GM21619 (cell line): Measurements from ENCODE around the gene MAPK1.
A peak's percentile ranks its signal among the peaks of the same experiment; 100 is the strongest.
"Not testable (repeated sequence)": the region's sequence is repeated elsewhere in the genome, so short reads cannot be mapped to it uniquely, and the experiment has no call there.

ENCODE experiments used
- ATAC-seq: cut with Tn5 transposase; IDR thresholded peaks from one replicate; pipeline ENCODE4 v1.9.1; 2021; ENCODE audit not compliant: unreplicated experiment

MAPK1 gene

DNA sequence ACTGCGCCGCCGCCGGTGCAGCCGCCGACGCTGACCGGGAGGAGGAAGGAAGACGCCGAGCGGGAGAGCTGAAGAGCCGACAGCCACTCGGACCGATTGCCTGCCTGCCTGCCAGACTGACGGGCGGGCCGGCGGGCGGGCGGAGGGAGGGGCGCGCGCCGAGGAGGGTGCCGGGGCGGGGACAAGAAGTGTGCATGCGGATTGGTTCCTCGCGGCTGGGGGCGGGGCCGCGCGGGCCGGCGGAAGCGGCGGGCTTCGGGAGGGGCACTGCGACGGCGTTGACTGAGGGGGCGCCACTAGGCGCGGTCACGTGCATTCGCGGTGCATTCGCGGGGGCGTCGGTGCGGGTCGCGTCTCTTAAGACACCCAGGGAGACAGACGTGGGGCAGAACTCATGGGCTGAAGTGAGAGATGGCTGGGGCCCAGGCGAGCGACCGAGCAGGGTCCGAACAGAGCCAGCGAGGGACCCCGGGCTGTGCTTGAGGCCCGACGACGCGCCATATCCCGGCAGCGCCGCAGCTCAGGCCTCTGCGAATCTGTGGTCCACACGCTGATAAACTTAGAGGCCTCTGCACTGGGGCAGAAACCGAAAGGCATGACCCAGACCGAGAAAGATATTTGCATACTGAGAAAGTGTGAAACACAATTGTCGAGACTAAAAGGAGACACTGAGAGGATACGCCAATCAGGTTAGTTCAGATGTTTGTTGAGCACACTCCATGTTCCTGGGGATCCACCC, at the start of gene MAPK1:
TSS of gene MAPK1 (minus strand) at position 118 of the 739 bp plus-strand sequence. CDS start 205 bp downstream, outside the sequence.
- peak; percentile 79 for ATAC-seq

DNA sequence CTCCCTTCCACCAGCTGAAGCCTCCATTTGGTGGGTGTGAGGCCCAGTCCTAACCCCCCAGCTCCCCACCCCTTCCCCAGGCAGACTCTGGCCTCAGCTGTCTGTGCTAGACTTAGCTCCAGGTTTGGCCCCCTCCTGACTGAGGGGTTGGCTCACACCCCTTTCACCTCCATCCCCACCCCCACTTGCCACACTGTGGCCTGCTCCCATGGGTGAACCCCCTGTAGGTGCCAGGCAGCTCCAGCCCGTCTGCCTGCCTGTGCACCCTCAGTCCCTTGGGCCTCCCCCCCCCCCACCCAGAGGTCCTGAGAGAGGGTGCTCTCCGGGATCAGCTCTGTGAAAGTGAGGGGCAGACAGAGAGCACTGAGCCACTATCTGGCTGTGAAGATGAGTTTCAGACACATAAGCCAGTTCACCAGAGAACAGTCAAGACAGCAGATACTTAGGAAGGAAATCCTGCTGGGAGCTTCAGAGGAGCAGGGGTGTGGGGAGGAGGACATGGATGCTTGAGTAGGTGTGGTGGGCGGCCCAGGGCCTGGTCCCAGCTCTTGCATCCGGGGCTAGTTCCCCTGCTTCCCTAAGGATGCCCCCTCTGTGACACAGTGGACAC, 49.0 kb upstream of the MAPK1 start:
- ATAC-seq: no peak

DNA sequence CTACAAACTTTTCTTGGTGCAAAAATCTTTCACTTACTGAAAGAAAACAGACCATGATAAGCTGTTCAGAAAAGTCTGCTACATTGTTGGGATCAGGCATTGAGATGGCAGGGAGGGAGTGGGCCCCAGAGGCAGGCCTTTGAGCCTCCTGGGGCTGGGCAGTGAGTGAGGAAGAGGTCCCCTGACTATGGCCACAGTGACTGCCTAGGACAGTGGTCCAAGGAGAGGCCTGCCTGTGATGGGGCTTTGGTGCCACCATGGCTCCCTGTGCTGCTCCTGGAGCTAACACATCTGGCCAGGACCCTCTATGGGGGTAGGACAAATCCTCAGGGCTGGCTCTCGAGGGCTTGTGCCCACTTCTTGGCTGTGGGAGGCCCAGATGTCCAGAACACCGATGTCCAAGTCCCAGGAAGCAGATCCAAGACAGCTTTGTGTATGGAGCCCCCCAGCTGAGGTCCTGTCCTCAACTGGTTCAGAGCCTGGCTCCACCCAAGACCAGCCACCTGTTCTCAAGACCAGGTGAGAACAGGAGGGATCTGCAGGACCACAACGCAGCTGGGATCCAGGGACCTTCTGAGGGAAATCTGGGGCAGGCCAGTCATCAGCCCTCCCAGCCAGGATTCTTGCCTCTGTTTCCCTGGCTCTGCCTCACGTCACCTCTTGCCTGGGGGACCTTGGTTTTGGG, 48.3 kb upstream of the MAPK1 start:
- ATAC-seq: no peak

DNA sequence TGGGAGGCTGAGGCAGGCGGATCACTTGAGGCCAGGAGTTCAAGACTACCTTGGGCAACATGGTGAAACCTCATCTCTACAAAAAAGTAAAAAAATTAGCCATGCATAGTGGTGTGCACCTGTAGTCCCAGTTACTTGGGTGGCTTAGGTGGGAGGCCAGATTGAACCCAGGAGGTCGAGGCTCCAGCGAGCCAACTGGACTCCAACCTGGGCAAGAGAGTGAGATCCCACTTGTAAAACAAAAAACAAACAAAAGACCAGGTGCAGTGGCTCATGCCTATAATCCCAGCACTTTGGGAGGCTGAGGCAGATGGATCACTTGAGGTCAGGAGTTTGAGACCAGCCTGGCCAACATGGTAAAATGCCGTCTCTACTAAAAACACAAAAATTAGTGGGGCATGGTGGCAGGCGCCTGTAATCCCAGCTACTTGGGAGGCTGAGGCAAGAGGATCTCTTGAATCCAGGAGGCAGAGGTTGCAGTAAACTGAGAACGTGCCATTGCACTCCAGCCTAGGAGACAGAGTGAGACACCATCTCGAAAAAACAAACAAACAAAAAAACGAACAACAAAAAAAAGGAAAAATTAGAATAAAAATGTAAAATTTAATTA, 46.7 kb upstream of the MAPK1 start:
- ATAC-seq: not testable (repeated sequence)

DNA sequence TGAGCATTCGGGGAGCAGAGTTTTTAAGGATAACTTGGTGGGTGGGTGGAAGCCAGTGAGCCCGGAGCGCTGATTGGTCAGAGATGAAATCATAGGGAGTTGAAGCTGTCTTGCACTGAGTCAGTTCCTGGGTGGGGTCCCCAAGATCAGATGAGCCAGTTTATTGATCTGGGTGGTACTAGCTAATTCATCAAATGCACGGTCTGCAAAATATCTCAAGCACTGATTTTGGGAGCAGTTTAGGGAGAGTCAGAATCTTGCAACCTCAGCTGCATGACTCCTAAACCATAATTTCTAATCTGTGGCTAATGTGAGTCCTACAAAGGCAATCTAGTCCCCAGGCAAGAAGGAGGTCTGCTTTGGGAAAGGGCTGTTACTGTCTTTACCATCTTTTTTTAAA, 42.9 kb upstream of the MAPK1 start:
- ATAC-seq: not testable (repeated sequence)

DNA sequence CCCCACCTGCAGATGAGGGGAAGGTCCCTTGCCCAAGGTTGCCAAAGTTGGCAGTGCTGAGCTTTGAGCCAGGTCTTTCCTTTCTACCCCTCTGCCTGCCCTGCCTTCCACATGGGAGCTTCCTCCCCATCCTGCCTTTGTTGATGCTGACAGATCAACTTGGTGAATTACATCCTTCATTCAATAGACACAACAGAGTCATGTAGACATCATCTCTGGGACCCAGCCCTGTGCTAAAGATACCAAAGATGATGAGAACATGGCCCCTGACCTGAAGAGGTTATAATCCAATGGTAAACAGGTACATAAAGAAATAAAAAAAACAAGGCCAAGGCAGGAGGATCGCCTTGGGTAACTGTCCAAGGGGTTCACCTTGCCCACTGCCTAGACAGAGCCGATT, 42.4 kb upstream of the MAPK1 start:
- ATAC-seq: no peak

DNA sequence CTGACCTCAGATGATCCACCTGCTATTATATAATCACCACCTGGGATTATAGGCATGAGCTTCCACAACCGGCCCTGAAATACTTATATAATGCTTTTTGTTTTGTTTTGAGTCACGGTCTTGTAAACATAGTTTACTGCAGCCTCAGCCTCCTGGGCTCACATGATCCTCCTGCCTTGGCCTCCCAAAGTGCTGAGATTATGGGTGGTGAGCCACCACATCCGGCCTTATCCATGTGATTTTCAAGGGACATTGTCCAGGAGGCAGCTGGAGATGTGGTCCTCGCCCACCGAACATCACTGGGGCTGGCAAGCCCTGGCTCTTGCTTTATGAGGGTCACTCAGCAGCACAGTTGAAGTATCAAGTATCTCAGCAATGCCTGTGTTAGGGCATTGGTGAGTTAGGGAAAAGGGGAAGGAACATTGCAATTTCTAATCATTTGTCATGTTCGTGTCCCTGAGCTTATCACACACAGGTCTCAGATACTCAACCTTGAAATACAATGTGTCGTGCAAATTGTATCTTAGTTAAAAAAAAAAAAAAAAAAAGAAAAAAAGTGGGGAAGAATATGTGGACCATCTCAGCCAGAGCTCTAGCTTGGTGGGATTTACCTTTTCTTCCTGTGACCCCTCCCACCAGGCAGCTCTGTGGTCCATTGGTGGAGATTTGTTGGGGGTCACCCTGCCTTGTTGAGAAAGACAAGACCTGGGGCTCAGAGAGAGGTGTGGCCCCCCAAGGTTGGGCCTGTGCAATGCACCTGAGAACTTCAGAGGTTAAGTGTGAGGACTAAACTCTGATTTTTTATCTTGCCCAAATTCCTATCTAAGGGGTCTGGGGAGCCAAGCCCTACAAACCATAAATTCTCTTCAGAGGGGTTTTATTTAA, 40.4 kb upstream of the MAPK1 start:
- no peak for ATAC-seq

DNA sequence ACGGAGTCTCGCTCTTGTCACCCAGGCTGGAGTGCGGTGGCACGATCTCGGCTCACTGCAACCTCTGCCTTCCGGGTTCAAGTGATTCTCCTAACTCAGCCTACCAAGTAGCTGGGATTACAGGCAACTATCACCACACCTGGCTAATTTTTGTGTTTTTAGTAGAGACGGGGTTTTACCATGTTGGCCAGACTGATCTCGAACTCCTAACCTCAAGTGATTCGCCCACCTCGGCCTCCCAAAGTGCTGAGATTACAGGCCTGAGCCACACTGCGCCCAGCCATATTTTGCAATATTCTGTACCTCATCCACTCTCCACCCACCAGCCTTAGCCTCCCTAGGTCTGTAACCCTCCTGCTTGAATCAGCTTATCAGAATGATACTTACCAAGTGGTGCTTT, 37.8 kb upstream of the MAPK1 start:
- not testable (repeated sequence) for ATAC-seq

DNA sequence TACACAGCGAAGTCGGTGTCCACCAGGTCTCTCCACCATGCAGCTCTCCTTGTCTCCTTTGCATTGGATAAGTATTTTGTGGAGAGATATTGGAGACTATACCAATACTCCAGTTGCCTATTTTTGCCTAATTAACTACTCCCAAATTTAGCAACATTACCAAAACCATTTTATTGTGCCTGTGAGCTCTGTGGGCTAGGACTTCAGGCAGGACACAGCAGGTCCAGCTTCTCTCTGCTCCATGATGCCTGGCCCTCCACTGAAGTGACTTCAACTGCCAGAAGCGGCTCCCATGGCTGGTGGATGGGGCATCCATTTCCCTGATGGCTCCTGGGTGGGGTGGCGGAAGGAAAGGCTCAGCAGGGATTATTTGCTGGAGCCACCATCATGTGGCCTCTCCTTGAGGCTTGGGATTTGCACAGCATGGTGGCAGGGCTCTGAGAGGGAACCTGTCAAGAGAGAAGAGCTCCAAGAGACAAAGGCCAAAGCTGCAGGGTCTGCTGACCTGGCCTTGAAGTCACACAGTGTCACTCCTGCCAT, 36.9 kb upstream of the MAPK1 start:
- ATAC-seq: no peak

DNA sequence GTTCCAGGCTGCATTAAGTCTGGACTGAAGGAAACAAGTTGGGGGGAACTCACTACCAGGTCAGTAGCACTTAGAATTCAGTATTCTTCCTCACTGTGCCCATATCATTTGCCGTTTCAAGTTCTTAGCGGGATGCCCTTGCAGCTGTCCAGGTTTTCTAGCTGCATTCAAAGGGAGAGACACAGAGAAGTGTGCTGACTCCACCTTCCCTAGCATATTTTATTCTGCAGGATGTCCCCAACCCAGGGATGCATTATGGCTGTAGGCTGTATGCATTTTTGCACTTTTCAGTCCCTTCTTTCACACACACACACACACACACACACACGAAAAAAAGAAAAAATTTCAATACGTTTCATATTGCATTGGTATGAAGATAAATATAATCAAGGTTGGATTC, 35.8 kb upstream of the MAPK1 start:
- no peak for ATAC-seq

DNA sequence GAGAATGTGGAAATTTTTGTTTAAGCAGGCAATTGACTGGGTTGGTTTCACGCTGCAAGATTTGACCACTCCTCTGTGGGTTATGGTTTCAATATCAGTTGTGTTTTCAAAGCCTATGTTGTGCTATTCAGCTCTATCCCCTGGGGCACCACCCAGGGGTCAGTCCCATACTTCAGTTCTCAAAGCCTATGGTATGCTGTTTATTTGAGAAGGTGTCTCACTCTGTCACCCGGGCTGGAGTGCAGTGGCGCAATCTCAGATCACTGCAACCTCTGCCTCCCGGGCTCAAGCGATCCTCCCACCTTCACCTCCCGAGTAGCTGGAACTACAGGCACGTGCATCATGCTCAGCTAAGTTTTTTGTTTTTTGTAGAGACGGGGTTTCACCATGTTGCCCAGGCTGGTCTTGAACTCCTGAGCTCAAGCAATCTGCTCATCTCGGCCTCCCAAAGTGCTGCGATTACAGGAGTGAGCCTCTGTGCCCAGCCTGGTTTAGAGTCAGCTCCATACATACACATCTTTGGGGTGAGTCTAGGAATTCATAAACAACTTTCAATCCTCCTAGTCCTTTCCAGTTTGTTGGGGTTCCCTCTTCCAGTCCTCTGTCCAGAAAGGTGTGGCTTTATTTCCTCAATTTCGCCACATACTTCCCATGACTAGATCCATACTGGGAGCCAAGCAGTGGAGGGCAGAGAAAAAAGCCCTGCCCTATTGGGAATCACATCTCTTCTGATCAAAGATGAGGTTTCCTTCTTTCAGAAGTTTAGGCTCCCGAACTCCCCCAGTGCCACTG, 35.0 kb upstream of the MAPK1 start:
- no peak for ATAC-seq

DNA sequence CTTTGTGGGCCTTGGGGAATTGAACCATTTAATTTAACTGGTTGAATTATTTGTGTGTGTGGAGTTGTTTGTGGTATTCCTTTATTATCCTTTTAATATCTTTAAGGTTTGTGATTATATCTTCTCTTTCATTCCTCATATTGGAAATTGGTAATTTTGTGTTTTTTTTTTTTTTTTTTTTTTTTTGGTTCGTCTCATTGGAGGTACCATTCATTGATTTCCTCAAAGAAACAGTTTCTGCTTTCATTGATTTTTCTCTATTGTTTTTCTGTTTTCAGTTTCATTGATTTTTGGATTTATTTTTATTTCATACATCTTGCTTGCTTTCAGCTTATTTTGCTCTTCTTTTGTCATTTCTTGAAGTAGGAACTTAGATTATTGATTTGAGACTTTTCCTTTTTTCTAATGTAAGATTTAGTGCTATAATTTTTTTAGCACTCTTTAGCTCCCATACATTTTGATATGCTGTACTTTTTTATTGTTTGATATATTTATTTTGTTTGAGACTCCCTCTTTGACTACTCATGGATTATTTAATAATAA, 31.0 kb upstream of the MAPK1 start:
- ATAC-seq: no peak

DNA sequence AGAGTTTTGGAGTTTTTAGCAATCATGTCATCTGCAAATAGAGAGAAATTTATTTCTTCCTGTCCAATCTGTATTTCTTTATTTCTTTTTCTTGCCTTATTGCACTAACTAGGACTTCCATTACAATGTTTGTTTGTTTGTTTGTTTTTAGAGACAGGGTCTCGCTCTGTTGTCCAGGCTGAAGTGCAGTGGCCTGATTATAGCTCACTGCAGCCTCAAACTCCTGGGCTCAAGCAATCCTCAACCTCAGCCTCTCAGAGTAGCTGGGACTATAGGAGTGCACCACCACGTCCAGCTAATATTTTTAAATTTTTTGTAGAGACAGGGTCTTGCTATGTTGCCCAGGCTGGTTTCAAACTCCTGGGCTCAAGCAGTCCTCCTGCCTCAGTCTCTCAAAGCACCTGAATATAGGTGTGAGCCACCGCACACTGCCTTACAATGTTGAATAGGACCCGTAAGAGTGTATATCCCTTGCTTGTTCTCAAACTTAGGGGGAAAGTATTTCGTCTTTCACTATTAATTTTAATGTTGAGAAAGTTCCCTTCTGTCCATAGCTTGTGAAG, 29.6 kb upstream of the MAPK1 start:
- ATAC-seq: no peak

DNA sequence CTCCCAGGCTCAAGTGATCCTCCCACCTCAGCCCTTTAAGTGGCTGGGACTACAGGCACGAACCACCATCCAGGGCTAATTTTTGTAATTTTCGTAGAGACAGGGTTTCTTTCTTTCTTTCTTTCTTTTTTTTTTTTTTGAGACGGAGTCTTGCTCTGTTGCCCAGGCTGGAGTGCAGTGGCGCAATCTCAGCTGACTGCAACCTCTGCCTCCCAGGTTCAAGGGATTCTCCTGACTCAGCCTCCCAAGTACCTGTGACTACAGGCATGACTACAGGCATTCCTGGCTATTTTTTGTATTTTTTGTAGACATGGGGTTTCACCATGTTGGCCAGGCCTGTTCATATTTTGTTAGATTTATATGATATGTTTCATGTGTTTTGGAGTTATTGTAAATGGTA, 28.8 kb upstream of the MAPK1 start:
- not testable (repeated sequence) for ATAC-seq

DNA sequence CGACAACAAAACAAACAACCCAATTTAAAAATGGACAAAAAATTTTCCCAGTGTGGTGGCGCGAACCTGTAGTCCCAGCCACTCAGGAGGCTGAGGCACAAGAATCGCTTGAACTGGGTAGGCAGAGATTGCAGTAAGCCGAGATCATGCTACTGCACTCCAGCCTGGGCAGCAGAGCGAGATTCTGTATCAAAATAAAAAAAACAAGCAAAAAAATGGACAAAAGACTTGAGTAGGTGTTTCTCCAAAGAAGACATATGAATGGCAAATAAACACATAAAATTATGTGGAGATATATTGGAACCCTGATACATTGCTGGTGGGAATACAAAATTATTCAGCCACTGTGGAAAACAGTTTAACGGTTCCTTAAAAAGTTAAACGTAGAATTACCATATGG, 27.4 kb upstream of the MAPK1 start:
- no peak for ATAC-seq

DNA sequence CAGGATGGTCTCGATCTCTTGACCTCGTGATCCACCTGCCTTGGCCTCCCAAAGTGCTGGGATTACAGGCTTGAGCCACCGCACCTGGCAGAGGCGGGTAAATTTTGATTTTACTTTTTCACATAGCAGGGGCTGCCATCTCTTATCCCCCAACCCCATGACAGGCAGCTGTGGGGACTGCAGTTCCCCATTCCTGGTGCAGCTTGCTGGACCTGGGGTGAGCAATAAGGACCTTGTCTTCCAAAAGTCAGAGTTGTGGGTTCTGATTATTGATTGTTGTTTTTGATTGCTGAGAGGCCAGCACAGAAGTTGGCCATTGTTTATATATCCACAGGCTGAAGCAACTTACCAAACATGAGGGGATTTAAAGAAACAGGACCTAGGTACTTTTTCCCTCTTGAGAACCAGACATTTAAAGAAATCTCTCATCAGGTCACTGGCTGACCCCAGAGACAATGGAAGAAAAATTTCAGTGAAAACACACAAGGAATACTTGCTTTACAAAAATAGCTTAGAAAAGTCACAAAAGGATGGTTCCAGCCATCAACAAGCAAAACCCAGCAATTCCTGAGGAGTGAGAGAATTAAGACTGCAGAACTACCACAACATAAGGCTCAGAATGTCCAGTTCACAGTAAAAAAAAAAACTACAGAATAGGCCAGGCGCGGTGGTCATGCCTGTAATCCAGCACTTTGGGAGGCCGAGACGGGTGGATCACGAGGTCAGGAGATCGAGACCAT, 22.0 kb upstream of the MAPK1 start:
- no peak for ATAC-seq

DNA sequence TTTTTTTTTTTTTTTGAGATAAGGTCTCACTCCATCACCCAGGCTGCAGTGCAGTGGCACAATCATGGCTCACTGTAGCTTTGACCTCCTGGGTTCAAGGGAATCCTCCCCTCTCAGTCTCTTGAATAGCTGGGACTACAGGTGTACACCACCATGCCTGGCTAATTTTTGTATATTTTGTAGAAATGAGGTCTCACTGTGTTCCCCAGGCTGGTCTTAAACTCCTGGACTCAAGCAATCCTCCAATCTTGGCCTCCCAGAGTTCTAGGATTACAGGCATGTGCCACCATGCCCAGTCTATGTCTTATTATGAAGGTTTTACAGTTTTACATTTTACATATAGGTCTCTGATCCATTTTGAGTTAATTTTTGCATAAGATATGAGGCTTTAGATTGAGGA, 20.4 kb upstream of the MAPK1 start:
- ATAC-seq: no peak

DNA sequence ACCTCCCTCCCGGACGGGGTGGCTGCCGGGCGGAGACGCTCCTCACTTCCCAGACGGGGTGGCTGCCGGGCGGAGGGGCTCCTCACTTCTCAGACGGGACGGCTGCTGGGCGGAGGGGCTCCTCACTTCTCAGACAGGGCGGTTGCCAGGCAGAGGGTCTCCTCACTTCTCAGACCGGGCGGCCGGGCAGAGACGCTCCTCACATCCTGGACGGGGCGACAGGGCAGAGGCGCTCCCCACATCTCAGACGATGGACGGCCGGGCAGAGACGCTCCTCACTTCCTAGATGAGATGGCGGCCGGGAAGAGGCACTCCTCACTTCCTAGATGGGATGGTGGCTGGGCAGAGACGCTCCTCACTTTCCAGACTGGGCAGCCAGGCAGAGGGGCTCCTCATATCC, 16.5 kb upstream of the MAPK1 start:
- not testable (repeated sequence) for ATAC-seq
